K562 (cell line): ENCODE data around the gene LRRC47. TPM values are rescaled to one million over a fixed set of nuclear protein-coding genes. Genes with fewer than 3 reads are reported as not detected.

ENCODE experiments used
- ARID2 ChIP-seq: fragments of 450-650 bp; IDR thresholded peaks from 2 replicates; pipeline ENCODE4 v1.6.1; 2017; ENCODE audit warnings: antibody characterized with exemption, mild to moderate bottlenecking
- CEBPB ChIP-seq: fragments of 450-650 bp; IDR thresholded peaks from 2 replicates; pipeline ENCODE4 v1.6.1; 2016; ENCODE audit warnings: missing genetic modification characterization, missing compliant biosample characterization
- DIDO1 ChIP-seq: fragments of 450-650 bp; IDR thresholded peaks from 2 replicates; pipeline ENCODE4 v1.6.1; 2016; ENCODE audit warnings: low read depth, missing biosample characterization, missing genetic modification characterization
- E4F1 ChIP-seq: fragments of 250-450 bp; sonication (Bioruptor Pico); IDR thresholded peaks from 2 replicates; pipeline ENCODE4 v1.5.0; 2021; ENCODE audit warnings: mild to moderate bottlenecking, borderline replicate concordance
- ELK1 ChIP-seq: sonication (generic); formaldehyde crosslinking; IDR thresholded peaks from 2 replicates; pipeline ENCODE4 v1.8.1; 2022; ENCODE audit warnings: missing genetic modification reagents
- ESRRB ChIP-seq: fragments of 250-450 bp; sonication (Bioruptor Pico); IDR thresholded peaks from 2 replicates; pipeline ENCODE4 v1.5.0; 2020; ENCODE audit warnings: mild to moderate bottlenecking, moderate library complexity, borderline replicate concordance
- GATAD2B ChIP-seq: fragments of 450-650 bp; IDR thresholded peaks from 2 replicates; pipeline ENCODE4 v1.6.1; 2017; ENCODE audit warnings: mild to moderate bottlenecking, borderline replicate concordance
- IRF9 ChIP-seq: fragments of 450-650 bp; IDR thresholded peaks from 2 replicates; pipeline ENCODE4 v1.6.1; 2016; ENCODE audit warnings: missing biosample characterization, missing genetic modification characterization
- KLF16 ChIP-seq: IDR thresholded peaks from 2 replicates; pipeline ENCODE4 v1.6.1; 2016; ENCODE audit warnings: antibody characterized with exemption
- L3MBTL2 ChIP-seq: fragments of 450-650 bp; IDR thresholded peaks from 2 replicates; pipeline ENCODE4 v1.6.1; 2016; ENCODE audit warnings: mild to moderate bottlenecking, moderate library complexity
- LCOR ChIP-seq: sonication (generic); formaldehyde crosslinking; IDR thresholded peaks from 2 replicates; pipeline ENCODE4 v1.8.0; 2022; ENCODE audit warnings: mild to moderate bottlenecking, missing genetic modification reagents
- POLR2B ChIP-seq: fragments of 450-650 bp; IDR thresholded peaks from 2 replicates; pipeline ENCODE4 v1.6.1; 2018; ENCODE audit warnings: low read depth; ENCODE audit not compliant: partially characterized antibody
- RAD21 ChIP-seq, 2 experiments: fragments of 250-450 bp in 1 of 2; fragments of 450-650 bp in 1 of 2; sonication (Bioruptor Pico) in 1 of 2; formaldehyde crosslinking in 1 of 2; IDR thresholded peaks in 1 of 2; conservative IDR thresholded peaks in 1 of 2; 2 replicates each; pipeline versions ENCODE4 v1.4.0 to v1.8.0; 2020 to 2022; ENCODE audit warnings: mild to moderate bottlenecking in 2 of 2, moderate library complexity in 1 of 2
- SMC3 ChIP-seq: conservative IDR thresholded peaks from 2 replicates; pipeline ENCODE4 v1.6.1; 2011; ENCODE audit warnings: low read depth, low read length, improper control_type of control experiment; ENCODE audit not compliant: insufficient read depth
- TAL1 ChIP-seq: fragments of 450-650 bp; IDR thresholded peaks from 2 replicates; pipeline ENCODE4 v1.6.1; 2016; ENCODE audit warnings: mild to moderate bottlenecking
- TFAP4 ChIP-seq: sonication (generic); formaldehyde crosslinking; IDR thresholded peaks from 2 replicates; pipeline ENCODE4 v1.8.0; 2022; ENCODE audit warnings: missing genetic modification reagents, mild to moderate bottlenecking, moderate library complexity, borderline replicate concordance
- ZBTB17 ChIP-seq: fragments of 450-650 bp; formaldehyde crosslinking; IDR thresholded peaks from 2 replicates; pipeline ENCODE4 v1.4.0; 2020; ENCODE audit warnings: mild to moderate bottlenecking
- ZNF384 ChIP-seq: IDR thresholded peaks from 2 replicates; pipeline ENCODE4 v1.6.1; 2012; ENCODE audit warnings: low read depth, low read length, improper control_type of control experiment
- polyA plus RNA-seq, 8 experiments: library from polyadenylated mRNA; depleted of rRNA in 4 of 8; stranded (reverse) in 5 of 8; unstranded in 3 of 8; fragments of >200 nt; fragmentation: Nextera tagmentation in 2 of 8; fragmentation: Illumina TruSeq in 1 of 8; extraction: Ambion mirVana in 2 of 8; extraction: Trizol in 1 of 8; gene quantifications; 2 replicates each; pipeline versions ENCODE4 v1.2.1 to v1.2.3, GENCODE V29; 2011 to 2014; ENCODE audit warnings: inconsistent platforms in 1 of 8, missing spikeins in 1 of 8
- total RNA-seq, 7 experiments: library from RNA; depleted of rRNA in 6 of 7; stranded (reverse); fragments of >200 nt in 6 of 7; fragmentation: Illumina TruSeq in 2 of 7; extraction: Trizol in 2 of 7; gene quantifications; 2 replicates each; pipeline versions ENCODE4 v1.2.1 to v1.2.3, GENCODE V29; 2011 to 2021; ENCODE audit warnings: low replicate concordance in 1 of 7
- TF ChIP-seq, protein P1 (sequence below): fragments of 250-450 bp; sonication (Bioruptor Pico); IDR thresholded peaks from 2 replicates; pipeline ENCODE4 v1.4.0; 2020; ENCODE audit warnings: mild to moderate bottlenecking, moderate library complexity

Gene LRRC47
- total and polyA plus RNA-seq, 9 of the 15 experiments (the other 6 are each of a cell fraction or from before 2014, with no cell fraction given), result 4.6 to 68.0 (median 35.9) TPM

GRCh38 chr1:3785456-3786157 is 10.7 kb downstream of the LRRC47 start (continued):
- TF ChIP-seq E4F1 (CRISPR knock-in tag) (no peak), TFAP4 (CRISPR knock-in tag) (peak; percentile 43; the same call in 1 of the 2 replicates), LCOR (CRISPR knock-in tag) (0 out of 2 replicates have a peak, but pooled peaks have one; percentile 32), L3MBTL2 (no peak), DIDO1 (tag) (no peak), SMC3 (peak; percentile 86), POLR2B (no peak), GATAD2B (no peak), ZNF384 (peak; percentile 67; the same call in 1 of the 2 replicates), KLF16 (peak; percentile 62), ESRRB (no peak), ARID2 (0 out of 2 replicates have a peak, but pooled peaks have one; percentile 30), RAD21 (CRISPR knock-in tag; conservative IDR thresholded peaks at IDR 0.05 in 1 of 2, IDR thresholded peaks at IDR 0.05 in 1 of 2) (peak; percentile 64 to 87), TAL1 (no peak), IRF9 (tag) (no peak), ELK1 (CRISPR knock-in tag) (no peak), CEBPB (tag) (peak; percentile 71), ZBTB17 (no peak)
- TF ChIP-seq, protein P1, sequence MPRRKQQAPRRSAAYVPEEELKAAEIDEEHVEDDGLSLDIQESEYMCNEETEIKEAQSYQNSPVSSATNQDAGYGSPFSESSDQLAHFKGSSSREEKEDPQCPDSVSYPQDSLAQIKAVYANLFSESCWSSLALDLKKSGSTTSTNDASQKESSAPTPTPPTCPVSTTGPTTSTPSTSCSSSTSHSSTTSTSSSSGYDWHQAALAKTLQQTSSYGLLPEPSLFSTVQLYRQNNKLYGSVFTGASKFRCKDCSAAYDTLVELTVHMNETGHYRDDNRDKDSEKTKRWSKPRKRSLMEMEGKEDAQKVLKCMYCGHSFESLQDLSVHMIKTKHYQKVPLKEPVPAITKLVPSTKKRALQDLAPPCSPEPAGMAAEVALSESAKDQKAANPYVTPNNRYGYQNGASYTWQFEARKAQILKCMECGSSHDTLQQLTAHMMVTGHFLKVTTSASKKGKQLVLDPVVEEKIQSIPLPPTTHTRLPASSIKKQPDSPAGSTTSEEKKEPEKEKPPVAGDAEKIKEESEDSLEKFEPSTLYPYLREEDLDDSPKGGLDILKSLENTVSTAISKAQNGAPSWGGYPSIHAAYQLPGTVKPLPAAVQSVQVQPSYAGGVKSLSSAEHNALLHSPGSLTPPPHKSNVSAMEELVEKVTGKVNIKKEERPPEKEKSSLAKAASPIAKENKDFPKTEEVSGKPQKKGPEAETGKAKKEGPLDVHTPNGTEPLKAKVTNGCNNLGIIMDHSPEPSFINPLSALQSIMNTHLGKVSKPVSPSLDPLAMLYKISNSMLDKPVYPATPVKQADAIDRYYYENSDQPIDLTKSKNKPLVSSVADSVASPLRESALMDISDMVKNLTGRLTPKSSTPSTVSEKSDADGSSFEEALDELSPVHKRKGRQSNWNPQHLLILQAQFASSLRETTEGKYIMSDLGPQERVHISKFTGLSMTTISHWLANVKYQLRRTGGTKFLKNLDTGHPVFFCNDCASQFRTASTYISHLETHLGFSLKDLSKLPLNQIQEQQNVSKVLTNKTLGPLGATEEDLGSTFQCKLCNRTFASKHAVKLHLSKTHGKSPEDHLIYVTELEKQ, result no peak
